SK-N-DZ (cell line): Measurements from ENCODE around the gene HAGHL.

ENCODE experiments used
- DNase-seq: peaks from one replicate; pipeline ENCODE4 v3.0.0-alpha.2; 2015; ENCODE audit warnings: low spot score

Gene HAGHL

DNA sequence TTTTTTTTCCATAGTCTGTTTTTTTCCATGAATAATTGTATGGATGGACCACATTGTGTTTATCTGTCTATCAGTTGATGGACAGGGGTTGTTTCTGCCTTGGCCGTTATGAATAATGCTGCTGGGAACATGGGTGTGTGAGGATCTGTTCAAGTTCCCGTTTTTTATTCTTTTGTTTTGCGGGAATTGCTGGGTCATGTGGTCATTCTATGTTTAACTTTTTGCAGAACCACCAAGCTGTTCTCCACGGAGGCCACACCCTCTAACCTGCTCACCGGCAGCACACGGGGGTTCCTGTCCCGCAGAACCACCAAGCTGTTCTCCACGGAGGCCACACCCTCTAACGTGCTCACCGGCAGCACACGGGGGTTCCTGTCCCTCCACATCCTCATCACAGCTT is 27.8 kb downstream of the HAGHL start:
- DNase-seq = no peak

GRCh38 chr16:756428-756827 is 29.5 kb downstream of the HAGHL start:
- DNase-seq = no peak

- no peak for DNase-seq
Observed at GRCh38 chr16:759110-759910, 32.4 kb downstream of the HAGHL start.

- DNase-seq = no peak
Observed at GRCh38 chr16:760065-760464, 33.2 kb downstream of the HAGHL start.

DNA sequence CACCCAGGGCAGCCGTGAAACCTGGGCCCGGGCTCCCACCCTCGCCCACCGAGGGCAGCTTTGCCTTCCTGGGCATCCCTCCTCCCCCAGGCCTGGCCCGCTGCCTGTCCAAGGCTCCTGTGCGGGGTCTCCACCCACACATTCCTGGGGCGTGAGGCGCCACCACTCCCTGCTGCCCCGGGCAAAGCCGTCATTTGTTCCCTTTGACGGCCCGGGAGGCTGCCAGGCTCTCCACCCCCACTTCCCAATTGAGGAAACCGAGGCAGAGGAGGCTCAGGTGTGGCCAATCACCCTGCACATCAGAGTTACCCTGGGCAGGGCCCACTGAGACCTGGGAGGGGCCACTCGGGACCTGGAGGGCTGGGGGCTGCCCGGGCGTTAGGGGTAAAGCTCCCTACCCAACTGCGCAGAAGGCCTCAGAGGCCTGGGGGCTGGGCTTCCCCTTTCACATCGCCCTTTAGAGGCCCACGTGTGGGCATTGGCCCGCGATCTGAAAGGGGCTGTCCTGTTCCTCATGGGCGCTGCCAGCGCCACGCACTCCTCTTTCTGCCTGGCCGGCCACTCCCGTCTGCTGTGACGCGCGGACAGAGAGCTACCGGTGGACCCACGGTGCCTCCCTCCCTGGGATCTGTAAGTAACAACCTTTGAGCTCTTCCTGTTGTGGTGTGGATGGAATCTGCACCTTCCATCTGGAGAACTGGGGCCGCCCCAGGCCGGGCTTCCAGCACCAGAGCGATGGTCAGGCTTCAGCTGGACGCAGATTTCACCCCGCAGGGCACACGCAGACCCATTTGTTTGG is 33.8 kb downstream of the HAGHL start, which contains the start of gene MSLN:
Gene MSLN, plus strand, starts transcription at position 190 of the 799 bp plus-strand sequence. CDS start 1,947 bp downstream, outside the sequence.
- DNase-seq = no peak

GRCh38 chr16:761625-762513 is 35.0 kb downstream of the HAGHL start:
- DNase-seq = no peak

DNA sequence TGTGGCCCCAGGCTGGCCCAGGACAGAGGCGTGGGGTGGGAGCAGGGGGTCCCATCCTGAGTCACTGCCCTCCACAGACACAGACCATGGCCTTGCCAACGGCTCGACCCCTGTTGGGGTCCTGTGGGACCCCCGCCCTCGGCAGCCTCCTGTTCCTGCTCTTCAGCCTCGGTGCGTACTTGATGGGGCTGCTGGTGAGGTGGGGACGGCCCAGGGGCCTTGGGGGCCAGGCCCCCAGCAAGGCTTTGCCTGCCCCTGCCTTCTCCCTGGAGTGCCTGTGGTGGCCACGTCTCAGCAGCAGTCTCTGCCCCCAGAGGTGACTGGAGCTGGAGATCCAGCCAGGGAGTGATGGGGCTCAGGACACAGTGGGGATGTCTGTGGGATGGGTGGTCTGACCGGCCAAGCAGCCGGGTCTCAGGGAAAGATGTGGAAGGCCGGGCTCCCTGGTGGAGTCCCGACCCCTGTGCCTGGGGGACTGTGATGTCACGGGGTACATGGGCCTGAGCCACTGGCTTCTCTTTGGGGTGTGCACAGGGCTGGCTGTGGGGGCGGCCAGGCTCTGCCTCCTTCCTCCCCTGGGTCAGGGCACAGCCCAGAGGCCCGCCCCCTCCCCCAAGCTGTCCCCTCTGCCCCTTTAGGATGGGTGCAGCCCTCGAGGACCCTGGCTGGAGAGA is 35.8 kb downstream of the HAGHL start:
- DNase-seq = no peak

DNA sequence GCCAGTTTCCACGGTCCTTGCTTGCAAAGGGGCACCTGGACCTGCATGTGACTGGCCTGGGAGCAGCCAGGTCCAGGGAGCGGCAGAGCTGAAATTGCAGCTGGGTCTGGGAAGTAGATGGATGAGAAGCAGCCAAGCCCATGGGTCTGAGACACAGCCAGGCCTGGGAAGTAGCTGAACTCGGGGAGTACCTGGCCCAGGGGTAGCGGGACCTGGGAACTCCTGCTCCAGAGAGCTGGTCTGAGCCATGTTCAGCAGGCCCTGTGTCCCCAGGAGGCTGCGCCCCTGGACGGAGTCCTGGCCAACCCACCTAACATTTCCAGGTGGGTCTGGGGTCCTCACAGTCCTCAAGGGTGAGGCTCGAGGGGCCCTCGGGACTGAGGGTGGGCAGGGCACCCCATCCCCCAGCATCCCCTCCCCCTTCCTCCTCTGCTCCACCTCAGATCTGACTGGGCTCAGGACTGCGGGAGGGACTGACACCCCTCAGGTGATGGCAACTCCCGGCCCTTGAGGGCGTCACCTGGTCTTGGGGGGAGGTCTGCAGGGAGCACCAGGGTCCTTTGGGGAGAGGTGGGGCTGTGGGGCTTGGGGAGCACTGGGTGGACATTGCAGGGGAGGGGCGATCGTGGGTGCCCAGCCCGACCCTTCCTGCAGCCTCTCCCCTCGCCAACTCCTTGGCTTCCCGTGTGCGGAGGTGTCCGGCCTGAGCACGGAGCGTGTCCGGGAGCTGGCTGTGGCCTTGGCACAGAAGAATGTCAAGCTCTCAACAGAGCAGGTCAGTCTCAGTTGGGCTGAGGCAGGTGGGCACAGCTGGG is 36.7 kb downstream of the HAGHL start:
- no peak for DNase-seq

DNA sequence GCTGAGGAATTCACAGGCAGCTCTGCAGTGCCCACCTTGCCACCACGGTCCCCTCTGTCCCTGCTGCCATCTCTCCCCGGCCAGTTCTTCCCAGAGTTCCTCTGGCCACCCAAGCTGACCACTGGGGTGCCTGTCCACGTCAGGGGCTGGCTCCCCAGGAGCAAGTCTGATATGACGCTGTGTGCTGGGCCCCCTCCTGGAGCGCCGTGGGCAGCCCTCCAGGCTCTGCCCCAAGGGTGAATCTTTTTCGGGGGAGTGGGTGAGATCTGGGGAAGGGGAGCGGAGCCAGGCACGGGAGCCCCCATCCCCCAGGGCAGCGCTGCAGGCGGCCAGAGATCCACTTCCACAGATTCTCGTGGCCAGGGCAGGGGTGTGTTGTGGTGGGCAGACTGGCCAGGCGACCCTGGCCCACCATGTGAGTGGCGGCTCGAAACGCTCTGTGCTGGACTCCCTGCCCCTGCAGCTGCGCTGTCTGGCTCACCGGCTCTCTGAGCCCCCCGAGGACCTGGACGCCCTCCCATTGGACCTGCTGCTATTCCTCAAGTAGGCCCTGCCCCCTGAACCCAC is 37.4 kb downstream of the HAGHL start:
- no peak for DNase-seq

DNA sequence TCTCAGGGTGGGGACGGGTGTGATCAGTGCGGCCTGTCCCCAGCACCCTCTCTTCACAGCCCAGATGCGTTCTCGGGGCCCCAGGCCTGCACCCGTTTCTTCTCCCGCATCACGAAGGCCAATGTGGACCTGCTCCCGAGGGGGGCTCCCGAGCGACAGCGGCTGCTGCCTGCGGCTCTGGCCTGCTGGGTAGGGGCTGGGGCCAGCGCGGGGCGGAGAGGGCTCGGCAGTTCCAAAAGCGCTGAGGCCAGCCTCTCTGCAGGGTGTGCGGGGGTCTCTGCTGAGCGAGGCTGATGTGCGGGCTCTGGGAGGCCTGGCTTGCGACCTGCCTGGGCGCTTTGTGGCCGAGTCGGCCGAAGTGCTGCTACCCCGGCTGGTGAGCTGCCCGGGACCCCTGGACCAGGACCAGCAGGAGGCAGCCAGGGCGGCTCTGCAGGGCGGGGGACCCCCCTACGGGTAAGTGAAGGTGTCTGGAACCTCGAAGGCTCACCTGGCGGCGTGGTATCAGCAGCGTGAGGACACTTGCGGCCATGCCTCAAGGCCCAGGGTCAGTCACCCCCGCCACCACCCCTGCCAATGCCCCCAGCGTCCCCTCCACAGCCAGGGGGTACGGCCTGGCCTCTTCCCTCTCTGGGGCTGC is 38.1 kb downstream of the HAGHL start:
- no peak for DNase-seq

DNA sequence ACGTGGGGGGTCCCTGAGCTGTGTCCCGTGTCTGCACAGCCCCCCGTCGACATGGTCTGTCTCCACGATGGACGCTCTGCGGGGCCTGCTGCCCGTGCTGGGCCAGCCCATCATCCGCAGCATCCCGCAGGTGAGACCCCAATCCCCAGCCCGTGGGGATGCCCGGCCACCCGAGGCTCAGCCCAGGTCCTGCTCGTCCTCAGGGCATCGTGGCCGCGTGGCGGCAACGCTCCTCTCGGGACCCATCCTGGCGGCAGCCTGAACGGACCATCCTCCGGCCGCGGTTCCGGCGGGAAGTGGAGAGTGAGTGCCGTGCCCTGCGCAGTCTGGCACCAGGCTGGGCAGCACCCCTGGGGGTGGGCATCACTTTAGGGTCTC is 38.6 kb downstream of the HAGHL start:
- no peak for DNase-seq

DNA sequence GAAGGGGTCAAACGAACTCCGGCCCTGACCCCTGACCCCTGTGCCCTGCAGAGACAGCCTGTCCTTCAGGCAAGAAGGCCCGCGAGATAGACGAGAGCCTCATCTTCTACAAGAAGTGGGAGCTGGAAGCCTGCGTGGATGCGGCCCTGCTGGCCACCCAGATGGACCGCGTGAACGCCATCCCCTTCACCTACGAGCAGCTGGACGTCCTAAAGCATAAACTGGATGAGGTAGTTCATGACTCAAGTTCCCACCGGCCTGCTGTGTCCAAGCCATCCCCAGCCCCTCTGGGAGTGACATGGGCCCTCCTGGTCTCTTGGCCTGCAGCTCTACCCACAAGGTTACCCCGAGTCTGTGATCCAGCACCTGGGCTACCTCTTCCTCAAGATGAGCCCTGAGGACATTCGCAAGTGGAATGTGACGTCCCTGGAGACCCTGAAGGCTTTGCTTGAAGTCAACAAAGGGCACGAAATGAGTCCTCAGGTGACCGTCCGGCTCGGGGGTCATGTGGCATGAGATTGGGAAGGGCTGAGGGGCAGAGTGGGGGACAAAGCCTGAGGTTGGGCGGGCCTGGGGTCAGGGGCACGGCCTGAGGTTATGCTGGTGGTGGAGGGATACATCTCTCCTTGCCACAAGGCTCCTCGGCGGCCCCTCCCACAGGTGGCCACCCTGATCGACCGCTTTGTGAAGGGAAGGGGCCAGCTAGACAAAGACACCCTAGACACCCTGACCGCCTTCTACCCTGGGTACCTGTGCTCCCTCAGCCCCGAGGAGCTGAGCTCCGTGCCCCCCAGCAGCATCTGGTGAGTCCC is 39.3 kb downstream of the HAGHL start:
- DNase-seq = no peak

DNA sequence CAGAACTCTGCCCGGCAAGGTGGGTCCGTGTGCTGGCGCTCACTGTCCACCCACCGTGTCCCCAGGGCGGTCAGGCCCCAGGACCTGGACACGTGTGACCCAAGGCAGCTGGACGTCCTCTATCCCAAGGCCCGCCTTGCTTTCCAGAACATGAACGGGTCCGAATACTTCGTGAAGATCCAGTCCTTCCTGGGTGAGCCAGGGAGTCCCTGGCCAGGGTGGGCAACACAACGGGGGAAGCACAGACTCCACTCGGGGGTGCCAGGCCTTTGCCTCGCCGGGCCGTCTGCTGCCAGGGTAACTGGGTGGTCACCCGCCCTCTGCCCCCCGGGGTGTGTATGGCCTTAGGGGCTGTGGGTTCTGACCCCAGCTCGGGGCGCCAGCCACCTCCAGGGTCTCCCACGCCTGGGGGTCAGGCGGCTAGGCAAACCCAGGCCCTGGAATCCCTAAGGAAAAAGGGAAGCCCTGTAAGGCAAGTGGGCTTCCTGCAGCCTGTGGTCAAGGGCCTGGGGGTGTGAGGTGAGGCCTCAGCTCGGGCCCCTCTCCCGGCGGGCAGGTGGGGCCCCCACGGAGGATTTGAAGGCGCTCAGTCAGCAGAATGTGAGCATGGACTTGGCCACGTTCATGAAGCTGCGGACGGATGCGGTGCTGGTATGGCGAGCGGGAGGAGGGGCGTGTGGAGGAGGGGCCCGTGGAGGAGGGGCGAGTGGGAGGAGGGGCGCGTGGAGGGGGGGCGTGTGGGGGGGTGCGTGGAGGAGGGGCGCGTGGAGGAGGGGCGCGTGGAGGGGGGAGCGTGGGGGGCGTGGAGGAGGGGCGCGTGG is 40.1 kb downstream of the HAGHL start:
- no peak for DNase-seq

DNA sequence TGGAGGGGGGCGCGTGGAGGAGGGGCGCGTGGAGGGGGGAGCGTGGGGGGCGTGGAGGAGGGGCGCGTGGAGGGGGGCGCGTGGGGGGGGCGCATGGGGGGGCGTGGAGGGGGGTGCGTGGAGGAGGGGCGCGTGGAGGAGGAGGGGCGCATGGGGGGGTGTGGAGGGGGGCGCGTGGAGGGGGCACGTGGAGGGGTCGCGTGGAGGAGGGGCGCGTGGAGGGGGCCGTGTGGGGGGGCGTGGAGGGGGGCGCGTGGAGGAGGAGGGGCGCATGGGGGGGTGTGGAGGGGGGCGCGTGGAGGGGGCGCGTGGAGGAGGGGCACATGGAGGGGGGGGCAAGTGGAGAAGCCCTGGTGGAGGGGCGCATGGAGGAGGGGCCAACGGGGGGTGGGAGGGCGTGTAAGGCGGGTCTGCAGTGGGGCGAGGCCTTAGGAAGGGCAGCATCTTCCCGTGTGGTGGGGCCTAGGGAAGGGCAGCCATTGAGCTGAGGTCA is 40.9 kb downstream of the HAGHL start:
- no peak for DNase-seq

GRCh38 chr16:768428-768827 is 41.5 kb downstream of the HAGHL start:
- DNase-seq = no peak

- DNase-seq = no peak
Observed at GRCh38 chr16:769184-769784, 42.4 kb downstream of the HAGHL start.

GRCh38 chr16:769934-770333 is 43.0 kb downstream of the HAGHL start:
- DNase-seq = no peak
